IMR-90 (cell line): Measurements from ENCODE around the gene FAM168A. TPM values are rescaled to one million over a fixed set of nuclear protein-coding genes. Genes with fewer than 3 reads are reported as not detected.

Experiments used
- ATAC-seq: fragments of 200-7000 bp; cut with Tn5 transposase; 2 replicates; pipeline ENCODE4 v1.9.1; 2020; ENCODE audit warnings: low read depth, mild to moderate bottlenecking, moderate library complexity
- BruUV-seq: library from RNA; stranded (reverse); fragments of 400-500 nt; replicated peaks from 2 replicates; lab custom pipeline; 2021; lab: Mats Ljungman, UMichigan
- CTCF ChIA-PET: fragments of 300-600 bp; formaldehyde crosslinking; extraction: SDS; loops from one replicate; lab custom pipeline; 2021; ENCODE audit warnings: antibody characterized with exemption; lab: Yijun Ruan, JAX
- POLR2A ChIA-PET: fragments of 300-600 bp; sonication (Branson Sonifier 250); formaldehyde crosslinking; loops from one replicate; lab custom pipeline; 2022; ENCODE audit warnings: antibody characterized with exemption; ENCODE audit not compliant: unreplicated experiment; lab: Charles Lee
- DNase-seq: peaks from one replicate; pipeline ENCODE4 v3.0.0; 2013
- H2AFZ ChIP-seq: replicated peaks from 2 replicates; pipeline ENCODE3; 2013; ENCODE audit warnings: low read length, mild to moderate bottlenecking; ENCODE audit not compliant: poor library complexity
- H2AK5ac ChIP-seq: 2 replicates; pipeline ENCODE4 v1.6.1; 2013; ENCODE audit warnings: low read depth, low read length, inconsistent platforms
- H2AK9ac ChIP-seq: replicated peaks from 2 replicates; pipeline ENCODE3; 2013; ENCODE audit warnings: mild to moderate bottlenecking, low read depth, low read length, moderate library complexity; ENCODE audit not compliant: poor library complexity
- H2BK120ac ChIP-seq: 2 replicates; pipeline ENCODE4 v1.6.1; 2013; ENCODE audit warnings: low read depth, low read length, inconsistent platforms
- H2BK15ac ChIP-seq: 3 replicates; pipeline ENCODE4 v1.6.1; 2013; ENCODE audit warnings: low read depth, low read length, inconsistent platforms
- H2BK20ac ChIP-seq: 2 replicates; pipeline ENCODE4 v1.6.1; 2013; ENCODE audit warnings: low read depth, mild to moderate bottlenecking, inconsistent platforms, low read length, moderate library complexity
- H2BK5ac ChIP-seq: 2 replicates; pipeline ENCODE4 v1.6.1; 2013; ENCODE audit warnings: mild to moderate bottlenecking, low read depth, low read length, inconsistent platforms; ENCODE audit not compliant: poor library complexity, severe bottlenecking
- H3K14ac ChIP-seq: replicated peaks from 2 replicates; pipeline ENCODE4 v1.6.1; 2013; ENCODE audit warnings: low read depth, low read length, inconsistent platforms
- H3K18ac ChIP-seq: 2 replicates; pipeline ENCODE4 v1.6.1; 2013; ENCODE audit warnings: low read depth, low read length, control low read depth
- H3K23ac ChIP-seq: 2 replicates; pipeline ENCODE4 v1.6.1; 2013; ENCODE audit warnings: low read depth, low read length, inconsistent platforms
- H3K27ac ChIP-seq: 2 replicates; pipeline ENCODE4 v1.5.1; 2013; ENCODE audit warnings: mild to moderate bottlenecking, control low read depth, low read length; ENCODE audit not compliant: insufficient read depth
- H3K27me3 ChIP-seq: 2 replicates; pipeline ENCODE4 v1.6.1; 2013; ENCODE audit warnings: low read length; ENCODE audit not compliant: control insufficient read depth, insufficient read depth
- H3K36me3 ChIP-seq: 2 replicates; pipeline ENCODE4 v1.6.1; 2013; ENCODE audit warnings: low read length, mixed read lengths; ENCODE audit not compliant: control insufficient read depth, insufficient read depth
- H3K4ac ChIP-seq: 2 replicates; pipeline ENCODE4 v1.6.1; 2013; ENCODE audit warnings: low read depth, low read length, inconsistent platforms
- H3K4me1 ChIP-seq: 2 replicates; pipeline ENCODE4 v1.6.1; 2013; ENCODE audit warnings: low read length, mixed read lengths; ENCODE audit not compliant: control insufficient read depth, insufficient read depth
- H3K4me2 ChIP-seq: 2 replicates; pipeline ENCODE4 v1.6.1; 2013; ENCODE audit warnings: low read depth, mild to moderate bottlenecking, control low read depth, low read length, moderate library complexity
- H3K4me3 ChIP-seq: 2 replicates; pipeline ENCODE4 v1.5.1; 2013; ENCODE audit warnings: low read depth, mild to moderate bottlenecking, control low read depth, low read length, moderate library complexity; ENCODE audit not compliant: insufficient read depth
- H3K56ac ChIP-seq: 2 replicates; pipeline ENCODE4 v1.6.1; 2013; ENCODE audit warnings: low read length, inconsistent platforms; ENCODE audit not compliant: insufficient read depth; ENCODE audit errors: extremely low read depth
- H3K79me1 ChIP-seq, 2 experiments: 2 replicates each; pipeline ENCODE4 v1.6.1; 2013; ENCODE audit warnings: low read length in 2 of 2, inconsistent platforms in 1 of 2, low read depth in 1 of 2
- H3K9ac ChIP-seq: 2 replicates; pipeline ENCODE4 v1.6.1; 2013; ENCODE audit warnings: low read depth, low read length, control low read depth
- H3K9me1 ChIP-seq: 2 replicates; pipeline ENCODE4 v1.6.1; 2013; ENCODE audit warnings: low read length, inconsistent platforms; ENCODE audit not compliant: insufficient read depth
- H3K9me3 ChIP-seq: 2 replicates; pipeline ENCODE4 v1.6.1; 2013; ENCODE audit warnings: low read length; ENCODE audit not compliant: control insufficient read depth, insufficient read depth
- H4K20me1 ChIP-seq: 2 replicates; pipeline ENCODE4 v1.6.1; 2013; ENCODE audit warnings: low read length, inconsistent platforms; ENCODE audit not compliant: insufficient read depth
- H4K5ac ChIP-seq: 2 replicates; pipeline ENCODE4 v1.6.1; 2013; ENCODE audit warnings: mild to moderate bottlenecking, low read depth, low read length, control low read depth
- H4K8ac ChIP-seq, 2 experiments: 2 replicates each; pipeline ENCODE4 v1.6.1; 2013; ENCODE audit warnings: low read depth in 2 of 2, low read length in 2 of 2, control low read depth in 1 of 2, inconsistent platforms in 1 of 2
- H4K91ac ChIP-seq: 2 replicates; pipeline ENCODE4 v1.6.1; 2013; ENCODE audit warnings: low read depth, low read length, inconsistent platforms; ENCODE audit not compliant: insufficient read depth
- BHLHE40 ChIP-seq: fragments of 150-350 bp; IDR thresholded peaks from 2 replicates; pipeline ENCODE4 v1.6.1; 2016; ENCODE audit warnings: mild to moderate bottlenecking, low read depth, low read length
- CEBPB ChIP-seq: IDR thresholded peaks from 2 replicates; pipeline ENCODE4 v1.6.1; 2012; ENCODE audit warnings: low read depth, low read length, improper control_type of control experiment
- CHD1 ChIP-seq: IDR thresholded peaks from 2 replicates; pipeline ENCODE4 v1.6.1; 2012; ENCODE audit warnings: low read depth, low read length, improper control_type of control experiment
- ELK1 ChIP-seq: fragments of 150-350 bp; IDR thresholded peaks from 2 replicates; pipeline ENCODE4 v1.6.1; 2016; ENCODE audit warnings: low read depth, mild to moderate bottlenecking, low read length, moderate library complexity, borderline replicate concordance
- FOS ChIP-seq: fragments of 150-350 bp; IDR thresholded peaks from 2 replicates; pipeline ENCODE4 v1.6.1; 2016; ENCODE audit warnings: low read depth, low read length
- MAFK ChIP-seq: IDR thresholded peaks from 2 replicates; pipeline ENCODE4 v1.6.1; 2012; ENCODE audit warnings: low read depth, low read length, improper control_type of control experiment
- MAZ ChIP-seq: IDR thresholded peaks from 2 replicates; pipeline ENCODE4 v1.6.1; 2012; ENCODE audit warnings: low read depth, mild to moderate bottlenecking, low read length, improper control_type of control experiment, moderate library complexity, borderline replicate concordance
- MXI1 ChIP-seq: IDR thresholded peaks from 2 replicates; pipeline ENCODE4 v1.6.1; 2012; ENCODE audit warnings: low read depth, mild to moderate bottlenecking, low read length, moderate library complexity, borderline replicate concordance
- NFE2L2 ChIP-seq: fragments of 150-350 bp; IDR thresholded peaks from 2 replicates; pipeline ENCODE4 v1.6.1; 2016; ENCODE audit warnings: low read depth, mild to moderate bottlenecking, low read length
- POLR2A ChIP-seq: IDR thresholded peaks from 2 replicates; pipeline ENCODE4 v1.6.1; 2012; ENCODE audit warnings: mild to moderate bottlenecking, low read depth, low read length
- RAD21 ChIP-seq: IDR thresholded peaks from 2 replicates; pipeline ENCODE4 v1.6.1; 2012; ENCODE audit warnings: low read length, improper control_type of control experiment
- RCOR1 ChIP-seq: IDR thresholded peaks from 2 replicates; pipeline ENCODE4 v1.6.1; 2012; ENCODE audit warnings: mild to moderate bottlenecking, low read length, improper control_type of control experiment; ENCODE audit not compliant: insufficient replicate concordance
- RFX5 ChIP-seq: IDR thresholded peaks from 2 replicates; pipeline ENCODE4 v1.8.0; 2012; ENCODE audit warnings: low read depth, mild to moderate bottlenecking, low read length, moderate library complexity
- SMC3 ChIP-seq: fragments of 150-350 bp; IDR thresholded peaks from 2 replicates; pipeline ENCODE4 v1.6.1; 2016; ENCODE audit warnings: low read depth, mild to moderate bottlenecking, antibody characterized with exemption, low read length, moderate library complexity
- WGBS, 2 experiments: methylation state at CpG; one replicate each; pipeline versions ENCODE4 v1.1.5 to v1.1.7; 2013; ENCODE audit warnings: missing lambda C conversion rate in 2 of 2; ENCODE audit not compliant: insufficient read length in 1 of 2; ENCODE audit errors: extremely low coverage in 2 of 2; 5-methylcytosine and 5-hydroxymethylcytosine counted together
- dilution Hi-C: fragments of 300-500 bp; cut with HindIII; formaldehyde crosslinking; loops from one replicate; pipeline ENCODE4 v1.14.3; 2018; ENCODE audit warnings: low sequenced_read_pairs; ENCODE audit not compliant: unreplicated experiment
- in situ Hi-C: fragments of 300-500 bp; cut with MboI; formaldehyde crosslinking; loops from 3 replicates; pipeline ENCODE4 v1.14.3; 2019; ENCODE audit warnings: low sequenced_read_pairs, inconsistent platforms, mixed read lengths
- intact Hi-C: fragments of 100-400 bp; cut with micrococcal nuclease; formaldehyde crosslinking; loops from 2 replicates; pipeline ENCODE4 v1.10.0; 2022
- polyA plus RNA-seq, 3 experiments: library from polyadenylated mRNA; depleted of rRNA; stranded (reverse); fragments of >200 nt; gene quantifications; 2 replicates each; pipeline ENCODE4 v1.2.3, GENCODE V29; 2012; ENCODE audit warnings: low replicate concordance in 1 of 3
- total RNA-seq: library from RNA; depleted of rRNA; stranded (reverse); fragments of >200 nt; gene quantifications from 2 replicates; pipeline ENCODE4 v1.2.3, GENCODE V29; 2012
- TF ChIP-seq, protein P1 (sequence below): fragments of 150-350 bp; IDR thresholded peaks from 2 replicates; pipeline ENCODE4 v1.6.1; 2017; ENCODE audit warnings: mild to moderate bottlenecking, antibody characterized with exemption, low read length, low read depth
- TF ChIP-seq, protein P2 (sequence below): conservative IDR thresholded peaks from 2 replicates; pipeline ENCODE4 v1.5.1; 2012; ENCODE audit warnings: mild to moderate bottlenecking, low read depth, low read length, improper control_type of control experiment

The FAM168A gene
- total and polyA plus RNA-seq, 2 of the 4 experiments (the other 2 are of a cell fraction), result 13.1 to 22.8 TPM

- H3K27me3 ChIP-seq, result no peaks in the 10 kb centered on the region
- no peaks in the 10 kb centered on the region; the same call in 1 of the 2 replicates for H3K4me1 ChIP-seq
- CTCF ChIA-PET, result no interaction called here
- ATAC-seq, result no peak
- H4K5ac ChIP-seq, result no peak overlapping the region
- no peak overlapping the region for H3K9ac ChIP-seq
- peaks cover 6% of the 10 kb centered on the region; the same call in 1 of the 2 replicates for H3K9me1 ChIP-seq
- no peaks in the 10 kb centered on the region for H3K36me3 ChIP-seq
- H3K18ac ChIP-seq, result no peak overlapping the region
- H3K79me1 ChIP-seq, result peaks cover 28 to 72% of the 10 kb centered on the region in 2 experiments
- no peak overlapping the region for H2BK5ac ChIP-seq
- peaks cover 12% of the 10 kb centered on the region for H4K20me1 ChIP-seq
- H4K91ac ChIP-seq, result no peak overlapping the region
- H2AK5ac ChIP-seq, result no peak overlapping the region
- no peak overlapping the region for H3K56ac ChIP-seq
- H3K27ac ChIP-seq, result no peak overlapping the region
- no peak overlapping the region for H2AFZ ChIP-seq
- no peak for DNase-seq
- TF ChIP-seq, protein P1, sequence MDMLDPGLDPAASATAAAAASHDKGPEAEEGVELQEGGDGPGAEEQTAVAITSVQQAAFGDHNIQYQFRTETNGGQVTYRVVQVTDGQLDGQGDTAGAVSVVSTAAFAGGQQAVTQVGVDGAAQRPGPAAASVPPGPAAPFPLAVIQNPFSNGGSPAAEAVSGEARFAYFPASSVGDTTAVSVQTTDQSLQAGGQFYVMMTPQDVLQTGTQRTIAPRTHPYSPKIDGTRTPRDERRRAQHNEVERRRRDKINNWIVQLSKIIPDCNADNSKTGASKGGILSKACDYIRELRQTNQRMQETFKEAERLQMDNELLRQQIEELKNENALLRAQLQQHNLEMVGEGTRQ, result no peak
- TF ChIP-seq NFE2L2, result no peak
- no peak for TF ChIP-seq POLR2A
- TF ChIP-seq RAD21, result no peak
- no peak for TF ChIP-seq RCOR1
- TF ChIP-seq CEBPB, result no peak
- no peak for TF ChIP-seq MAZ
- no peak for TF ChIP-seq MXI1
- TF ChIP-seq FOS, result no peak
- no peak for TF ChIP-seq MAFK
- TF ChIP-seq CHD1, result no peak
- TF ChIP-seq SMC3, result no peak
- TF ChIP-seq RFX5, result no peak
- no peak for TF ChIP-seq ELK1
- TF ChIP-seq, protein P2, sequence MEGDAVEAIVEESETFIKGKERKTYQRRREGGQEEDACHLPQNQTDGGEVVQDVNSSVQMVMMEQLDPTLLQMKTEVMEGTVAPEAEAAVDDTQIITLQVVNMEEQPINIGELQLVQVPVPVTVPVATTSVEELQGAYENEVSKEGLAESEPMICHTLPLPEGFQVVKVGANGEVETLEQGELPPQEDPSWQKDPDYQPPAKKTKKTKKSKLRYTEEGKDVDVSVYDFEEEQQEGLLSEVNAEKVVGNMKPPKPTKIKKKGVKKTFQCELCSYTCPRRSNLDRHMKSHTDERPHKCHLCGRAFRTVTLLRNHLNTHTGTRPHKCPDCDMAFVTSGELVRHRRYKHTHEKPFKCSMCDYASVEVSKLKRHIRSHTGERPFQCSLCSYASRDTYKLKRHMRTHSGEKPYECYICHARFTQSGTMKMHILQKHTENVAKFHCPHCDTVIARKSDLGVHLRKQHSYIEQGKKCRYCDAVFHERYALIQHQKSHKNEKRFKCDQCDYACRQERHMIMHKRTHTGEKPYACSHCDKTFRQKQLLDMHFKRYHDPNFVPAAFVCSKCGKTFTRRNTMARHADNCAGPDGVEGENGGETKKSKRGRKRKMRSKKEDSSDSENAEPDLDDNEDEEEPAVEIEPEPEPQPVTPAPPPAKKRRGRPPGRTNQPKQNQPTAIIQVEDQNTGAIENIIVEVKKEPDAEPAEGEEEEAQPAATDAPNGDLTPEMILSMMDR, result no peak
- TF ChIP-seq BHLHE40, result no peak
- no peak overlapping the region for H2BK15ac ChIP-seq
- H3K9me3 ChIP-seq, result no peaks in the 10 kb centered on the region
- H3K23ac ChIP-seq, result no peak overlapping the region
- in situ Hi-C loops, result no loop called here
- no peak overlapping the region for H3K4me3 ChIP-seq
- H3K14ac ChIP-seq, result no peak overlapping the region
- H2BK20ac ChIP-seq, result no peak overlapping the region
- WGBS, 2 experiments, result no CpG with 5 or more reads among the region's 1 CpG
- H4K8ac ChIP-seq, result no peak overlapping the region
- no peak overlapping the region for H3K4ac ChIP-seq
- dilution Hi-C loops, result no loop called here
- intact Hi-C loops, result no loop called here
- POLR2A ChIA-PET, result no interaction called here
- H3K4me2 ChIP-seq, result no peak overlapping the region
- H2AK9ac ChIP-seq, result no peak overlapping the region
- no TSS peak for BruUV-seq
- no peak overlapping the region for H2BK120ac ChIP-seq
Measured at GRCh38 chr11:73586791-73587190, 11.1 kb downstream of the FAM168A start.
